OCI-LY7 (cell line): Measurements from ENCODE around the gene PARVG.

ENCODE experiments used
- CTCF ChIP-seq: fragments of 200-600 bp; sonication (generic); conservative IDR thresholded peaks from 2 replicates; pipeline ENCODE4 v1.5.1; 2014; ENCODE audit warnings: mild to moderate bottlenecking, antibody characterized with exemption, low read length, moderate library complexity, mixed read lengths
- EZH2phosphoT487 ChIP-seq: fragments of 200-600 bp; sonication (generic); IDR thresholded peaks from 2 replicates; pipeline ENCODE4 v1.6.1; 2018; ENCODE audit warnings: low read depth, borderline replicate concordance, mild to moderate bottlenecking, mixed run types, antibody characterized with exemption, low read length, moderate library complexity, mixed read lengths

DNA sequence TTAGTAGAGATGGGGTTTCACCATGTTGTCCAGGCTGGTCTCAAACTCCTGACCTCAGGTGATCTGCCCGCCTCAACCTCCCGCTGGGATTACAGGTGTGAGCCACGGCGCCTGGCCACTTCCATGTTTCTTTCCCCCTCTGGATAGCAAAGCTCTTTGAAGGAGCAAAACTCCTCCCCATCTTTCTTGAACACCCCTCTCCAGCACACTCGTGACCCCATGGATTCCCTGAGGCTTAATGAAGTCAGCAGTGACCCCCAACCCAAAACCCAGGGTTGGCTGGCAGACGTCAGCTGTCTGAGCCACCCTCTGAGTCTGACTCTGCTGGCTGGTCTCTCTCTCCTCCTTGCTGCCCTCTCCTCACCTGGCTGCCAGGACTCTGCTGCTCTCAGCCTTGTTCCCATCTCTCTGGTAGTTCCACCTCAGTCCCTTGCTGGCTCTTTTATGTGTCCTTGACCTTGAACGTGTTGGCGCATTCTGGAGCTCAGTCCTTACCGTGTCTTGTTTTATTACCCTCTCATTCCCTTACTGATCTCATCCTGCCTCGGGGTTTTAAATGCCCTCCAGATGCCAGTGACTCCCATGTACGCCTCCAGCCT, 44.5 kb downstream of the PARVG start:
- TF ChIP-seq CTCF (no peak), EZH2phosphoT487 (no peak)
